ENCODE measurements around the gene VSTM2B.

DNA sequence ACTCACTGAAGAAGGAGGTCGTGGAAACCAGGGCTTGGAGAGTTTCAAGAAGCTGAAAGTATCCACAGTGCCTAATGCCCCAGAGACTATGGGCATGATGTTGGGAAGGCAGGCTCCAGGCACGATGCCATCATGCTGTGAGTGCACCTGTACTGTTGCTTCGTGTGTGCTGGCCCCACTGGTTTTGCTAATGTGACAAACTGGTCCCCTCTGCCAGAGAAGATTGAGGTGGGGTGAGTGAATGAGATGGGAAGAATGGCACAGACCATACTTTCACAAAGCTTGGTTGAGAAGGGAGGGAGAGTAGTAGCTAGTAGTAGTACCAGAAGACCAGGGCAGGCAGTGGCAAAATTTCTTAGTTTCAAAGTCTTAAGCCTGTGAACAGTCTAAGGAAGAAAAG is 61.3 kb downstream of the VSTM2B start:
- TF ChIP-seq, protein P1, sequence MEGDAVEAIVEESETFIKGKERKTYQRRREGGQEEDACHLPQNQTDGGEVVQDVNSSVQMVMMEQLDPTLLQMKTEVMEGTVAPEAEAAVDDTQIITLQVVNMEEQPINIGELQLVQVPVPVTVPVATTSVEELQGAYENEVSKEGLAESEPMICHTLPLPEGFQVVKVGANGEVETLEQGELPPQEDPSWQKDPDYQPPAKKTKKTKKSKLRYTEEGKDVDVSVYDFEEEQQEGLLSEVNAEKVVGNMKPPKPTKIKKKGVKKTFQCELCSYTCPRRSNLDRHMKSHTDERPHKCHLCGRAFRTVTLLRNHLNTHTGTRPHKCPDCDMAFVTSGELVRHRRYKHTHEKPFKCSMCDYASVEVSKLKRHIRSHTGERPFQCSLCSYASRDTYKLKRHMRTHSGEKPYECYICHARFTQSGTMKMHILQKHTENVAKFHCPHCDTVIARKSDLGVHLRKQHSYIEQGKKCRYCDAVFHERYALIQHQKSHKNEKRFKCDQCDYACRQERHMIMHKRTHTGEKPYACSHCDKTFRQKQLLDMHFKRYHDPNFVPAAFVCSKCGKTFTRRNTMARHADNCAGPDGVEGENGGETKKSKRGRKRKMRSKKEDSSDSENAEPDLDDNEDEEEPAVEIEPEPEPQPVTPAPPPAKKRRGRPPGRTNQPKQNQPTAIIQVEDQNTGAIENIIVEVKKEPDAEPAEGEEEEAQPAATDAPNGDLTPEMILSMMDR (IDR thresholded peaks at IDR 0.05; ENCODE audit: low read depth, low read length): no peak
- TF ChIP-seq EZH2phosphoT487 (IDR thresholded peaks at IDR 0.05; ENCODE audit: low read depth): no peak
